GM21367 (cell line): ENCODE data around the gene SLC15A3.
"Not testable (repeated sequence)": the region's sequence is repeated elsewhere in the genome, so short reads cannot be mapped to it uniquely, and the experiment has no call there.

ENCODE experiments used
- ATAC-seq: cut with Tn5 transposase; IDR thresholded peaks from one replicate; pipeline ENCODE4 v1.9.1; 2021; ENCODE audit not compliant: unreplicated experiment

SLC15A3 gene

GRCh38 chr11:60977224-60977623, 25.2 kb upstream of the SLC15A3 start:
- no peak for ATAC-seq

DNA sequence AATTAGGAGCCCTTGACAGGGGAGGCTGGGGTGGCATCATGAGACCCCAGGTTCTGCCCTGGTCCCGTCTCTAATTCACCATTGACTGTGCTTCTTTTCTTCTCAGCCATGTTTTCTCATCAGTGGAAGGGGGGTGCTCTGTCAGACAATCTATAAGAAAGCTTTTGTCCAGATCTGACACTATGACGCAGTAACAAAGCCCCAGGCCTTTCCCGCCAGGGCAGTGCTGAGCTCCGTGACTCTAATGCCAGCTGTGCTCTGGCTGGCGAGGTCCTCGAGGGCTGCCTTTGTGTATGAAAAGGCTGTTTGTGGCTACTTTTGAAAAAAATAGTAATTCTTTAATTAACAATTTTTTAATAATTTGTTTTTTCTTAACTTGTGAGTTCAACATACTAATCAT, 22.8 kb upstream of the SLC15A3 start:
- ATAC-seq: no peak

GRCh38 chr11:60974316-60974715, 22.3 kb upstream of the SLC15A3 start:
- not testable (repeated sequence) for ATAC-seq

DNA sequence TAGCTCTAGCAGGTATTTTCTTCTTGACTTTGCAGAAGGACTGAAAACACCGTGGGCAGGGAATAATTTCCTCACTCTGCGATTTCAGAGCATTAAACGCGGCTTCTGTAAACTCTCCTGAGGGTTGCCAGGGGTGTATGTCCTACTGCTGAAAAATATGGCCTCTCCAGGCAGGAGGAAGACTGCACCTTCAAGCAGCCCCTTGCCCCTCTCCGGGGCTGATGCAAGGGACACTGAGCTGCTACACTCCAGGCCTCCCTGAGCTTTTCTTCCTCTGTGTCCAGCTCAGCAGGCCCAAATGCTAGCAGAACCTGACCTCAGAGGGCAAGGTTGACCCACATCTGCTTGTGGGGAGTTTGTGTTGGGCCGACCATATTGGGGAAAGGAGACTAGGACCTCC, 21.7 kb upstream of the SLC15A3 start:
- ATAC-seq: no peak

DNA sequence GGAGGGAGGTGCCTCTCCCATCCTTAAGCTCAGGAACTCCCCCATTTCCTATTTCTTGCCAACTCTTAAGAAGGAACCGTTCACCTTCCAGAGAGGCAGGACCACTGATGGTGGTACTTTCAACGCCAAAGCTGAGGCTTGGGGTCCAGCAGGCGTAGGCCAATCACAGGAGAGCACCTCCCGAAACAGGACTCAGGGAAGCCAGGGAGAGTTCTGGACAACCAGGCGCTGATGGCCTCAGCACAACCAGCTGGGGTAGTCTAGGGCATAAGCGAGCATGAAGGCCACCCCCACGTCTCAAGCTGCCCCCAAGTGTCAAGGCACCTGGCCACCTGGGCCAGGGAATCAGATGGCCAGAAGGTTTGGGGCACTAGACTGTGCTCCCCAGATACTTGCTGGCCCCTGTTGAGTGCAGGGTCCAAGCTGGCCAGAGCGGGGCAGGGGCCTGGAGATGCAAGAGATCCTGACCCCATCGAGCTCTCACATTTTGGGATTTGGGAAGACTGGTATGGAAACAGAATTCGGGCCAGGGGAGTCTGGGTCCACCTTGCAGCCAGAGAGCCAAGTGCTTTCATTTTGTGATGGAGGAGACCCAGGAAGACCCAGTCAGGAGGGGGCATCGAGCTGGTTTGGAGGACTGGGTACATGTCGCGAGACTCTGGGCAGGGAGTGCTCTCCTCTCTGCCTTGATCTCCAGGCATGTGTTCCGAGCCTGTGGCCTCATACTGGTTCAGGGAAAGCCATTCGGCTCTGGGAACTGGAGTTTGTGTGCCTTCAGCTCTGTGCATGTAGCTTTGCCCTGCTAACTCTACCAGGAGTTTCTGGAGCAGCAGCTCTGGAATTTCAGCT, 20.4 kb upstream of the SLC15A3 start:
- no peak for ATAC-seq

DNA sequence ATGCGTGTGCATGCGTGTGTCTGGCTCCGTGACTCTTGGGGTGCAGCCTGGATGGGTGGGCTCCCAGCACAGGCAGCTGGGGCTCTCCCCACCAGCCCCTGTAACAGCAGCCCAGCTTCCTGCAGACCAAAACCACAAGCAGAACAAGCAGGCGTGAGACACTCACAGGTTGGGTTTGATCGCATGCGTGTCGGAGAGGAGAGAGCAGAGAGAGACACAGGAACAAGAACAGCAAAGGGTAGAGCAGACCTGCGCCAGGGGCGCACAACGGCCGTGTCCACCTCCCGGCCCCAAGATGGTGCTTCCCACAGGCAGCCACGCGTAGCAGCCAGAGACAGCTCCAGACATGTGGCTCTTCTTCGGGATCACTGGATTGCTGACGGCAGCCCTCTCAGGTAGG, 19.5 kb upstream of the SLC15A3 start, which contains the start of gene CD6:
CD6 (plus strand) TSS at position 161 of the 400 bp plus-strand sequence; CDS start at position 347, 186 bp downstream.
- ATAC-seq: no peak

DNA sequence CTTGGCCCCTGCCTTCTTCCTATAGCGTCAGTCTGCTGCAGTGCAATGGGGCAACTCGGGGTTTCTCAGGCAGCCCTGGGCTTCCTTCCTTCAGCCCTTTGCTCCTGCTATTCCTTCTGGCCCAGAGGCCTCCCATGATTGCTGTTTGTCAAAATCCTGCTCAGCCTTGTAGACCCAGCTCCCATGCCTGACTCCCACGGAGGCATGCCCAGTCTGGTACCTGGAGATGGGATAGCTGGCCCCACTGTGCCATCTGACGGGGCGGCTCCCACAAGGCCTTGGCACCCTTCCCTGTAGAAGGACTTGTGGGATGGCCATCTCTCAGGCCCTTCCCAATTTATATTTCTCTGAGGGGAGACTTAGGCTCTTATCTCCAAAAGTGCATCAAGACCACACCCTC, 18.9 kb upstream of the SLC15A3 start:
- ATAC-seq: no peak

GRCh38 chr11:60970369-60970774, 18.4 kb upstream of the SLC15A3 start:
- ATAC-seq: peak; percentile 47

GRCh38 chr11:60968223-60968622, 16.2 kb upstream of the SLC15A3 start:
- no peak for ATAC-seq

GRCh38 chr11:60966890-60967289, 14.9 kb upstream of the SLC15A3 start:
- no peak for ATAC-seq

DNA sequence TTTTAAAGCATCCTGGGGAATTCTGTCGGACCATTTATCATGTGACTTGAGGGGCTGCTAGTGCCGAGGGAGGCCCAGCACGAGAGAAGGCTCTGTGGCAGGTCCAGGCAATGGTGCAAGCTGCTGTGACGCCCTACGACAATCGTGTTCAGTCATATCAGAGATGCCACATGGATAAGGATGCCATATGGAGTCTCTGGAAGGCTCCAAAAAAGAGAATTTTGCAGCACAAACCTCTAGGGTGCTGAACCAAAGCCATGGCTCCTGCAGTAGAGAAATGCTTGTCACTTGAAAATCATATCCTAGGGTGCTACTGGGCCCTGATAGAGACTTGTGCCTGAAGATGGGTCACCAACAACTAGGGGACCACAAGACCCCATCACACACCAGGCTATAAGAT, 12.8 kb upstream of the SLC15A3 start:
- ATAC-seq: no peak

DNA sequence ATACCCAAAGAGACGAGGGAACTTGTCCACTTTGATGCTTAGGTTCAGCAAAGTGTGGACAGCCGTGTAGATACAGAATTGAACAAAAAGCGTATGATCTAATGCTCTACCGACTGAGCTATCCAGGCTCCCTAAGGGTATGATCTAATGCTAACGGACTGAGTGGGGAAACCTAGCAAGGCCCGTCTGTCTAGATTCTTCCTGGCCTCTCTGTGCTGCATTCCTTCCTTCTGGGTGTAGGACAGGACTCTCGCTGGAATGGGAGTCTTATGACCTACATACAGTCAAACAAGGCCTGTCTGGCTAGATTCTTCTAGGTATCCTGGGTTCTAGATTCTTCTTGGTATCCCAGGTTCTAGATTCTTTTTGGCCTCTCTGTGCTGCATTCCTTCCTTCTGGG, 8.4 kb upstream of the SLC15A3 start:
- ATAC-seq: no peak

GRCh38 chr11:60959431-60959830, 7.5 kb upstream of the SLC15A3 start:
- ATAC-seq: no peak

DNA sequence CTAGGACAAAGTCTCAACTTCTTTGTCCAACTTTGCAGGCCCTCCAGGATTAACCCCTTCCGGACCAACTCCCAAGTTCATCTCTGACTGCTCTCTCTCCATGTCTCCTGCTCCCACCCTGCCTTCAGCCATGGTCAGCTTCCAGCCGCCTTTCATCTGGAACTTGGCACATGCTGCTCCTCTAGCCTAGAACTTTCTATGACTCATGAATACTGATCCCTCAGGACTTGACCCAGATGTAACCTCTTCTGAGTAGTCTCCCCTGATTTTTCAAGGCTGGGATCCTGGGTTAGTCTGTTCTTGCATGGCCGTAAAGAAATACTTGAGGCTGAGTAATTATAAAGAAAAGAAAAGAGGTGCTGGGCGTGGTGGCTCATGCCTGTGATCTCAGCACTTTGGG, 5.2 kb upstream of the SLC15A3 start:
- no peak for ATAC-seq

DNA sequence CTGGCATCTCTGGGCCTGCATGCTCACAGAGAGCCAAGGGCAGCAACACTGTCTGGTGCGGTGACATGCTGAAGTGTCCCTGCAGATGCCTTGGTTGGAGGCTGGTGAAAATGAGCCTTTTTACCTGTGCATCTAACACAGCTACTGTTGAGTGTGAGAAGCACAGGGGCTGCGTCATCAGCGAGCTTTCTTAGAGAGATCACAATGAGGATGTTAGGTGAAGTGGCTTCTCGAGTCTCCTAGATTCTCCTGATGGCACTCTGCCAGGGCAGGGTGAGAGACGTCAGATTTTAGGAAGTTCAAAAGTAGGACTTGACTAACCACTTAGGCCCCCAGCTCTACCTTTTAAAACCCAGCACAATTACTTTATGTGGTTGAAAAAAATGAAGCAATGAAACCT, 3.6 kb upstream of the SLC15A3 start:
- no peak for ATAC-seq

DNA sequence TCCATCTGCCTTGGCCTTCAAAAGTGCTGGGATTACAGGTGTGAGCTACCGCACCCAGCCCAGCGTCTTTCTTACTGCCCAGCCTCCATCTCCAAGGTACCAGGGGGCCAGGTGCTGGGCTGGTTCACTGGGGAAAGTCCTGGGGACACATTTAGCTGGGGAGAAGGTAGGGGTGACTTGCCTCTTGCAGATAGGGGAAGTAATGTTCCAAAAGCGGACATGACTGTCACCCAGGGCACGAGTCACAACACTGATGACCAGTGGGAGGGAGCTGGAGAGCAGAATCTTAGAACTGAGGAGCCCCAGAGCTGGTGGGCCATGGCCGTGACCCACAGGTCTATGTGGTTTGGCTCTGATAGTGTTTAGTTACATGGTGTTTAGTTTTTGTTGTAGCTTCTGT, 2.4 kb upstream of the SLC15A3 start:
- no peak for ATAC-seq

- no peak for ATAC-seq
These were observed 1.8 kb upstream of the SLC15A3 start for GRCh38 chr11:60953781-60954180.

- ATAC-seq: peak; percentile 1
These were observed 780 bp upstream of the SLC15A3 start for GRCh38 chr11:60952742-60953170.

DNA sequence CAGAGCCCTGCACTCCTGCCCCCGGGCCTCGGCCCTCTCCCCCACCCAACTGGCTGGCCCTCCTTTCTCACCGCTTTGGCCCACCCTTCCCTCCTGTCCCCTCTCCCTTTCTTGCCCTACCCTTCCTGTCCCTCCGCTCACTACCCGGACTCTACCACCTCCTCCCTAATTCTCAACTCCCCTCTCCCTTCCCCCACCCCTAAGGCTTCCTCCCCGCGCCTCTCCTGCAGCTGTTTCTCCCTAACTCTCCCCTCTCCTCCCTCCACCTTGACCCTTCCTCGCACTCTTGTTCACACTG, 421 bp downstream of the SLC15A3 start:
- no peak for ATAC-seq

DNA sequence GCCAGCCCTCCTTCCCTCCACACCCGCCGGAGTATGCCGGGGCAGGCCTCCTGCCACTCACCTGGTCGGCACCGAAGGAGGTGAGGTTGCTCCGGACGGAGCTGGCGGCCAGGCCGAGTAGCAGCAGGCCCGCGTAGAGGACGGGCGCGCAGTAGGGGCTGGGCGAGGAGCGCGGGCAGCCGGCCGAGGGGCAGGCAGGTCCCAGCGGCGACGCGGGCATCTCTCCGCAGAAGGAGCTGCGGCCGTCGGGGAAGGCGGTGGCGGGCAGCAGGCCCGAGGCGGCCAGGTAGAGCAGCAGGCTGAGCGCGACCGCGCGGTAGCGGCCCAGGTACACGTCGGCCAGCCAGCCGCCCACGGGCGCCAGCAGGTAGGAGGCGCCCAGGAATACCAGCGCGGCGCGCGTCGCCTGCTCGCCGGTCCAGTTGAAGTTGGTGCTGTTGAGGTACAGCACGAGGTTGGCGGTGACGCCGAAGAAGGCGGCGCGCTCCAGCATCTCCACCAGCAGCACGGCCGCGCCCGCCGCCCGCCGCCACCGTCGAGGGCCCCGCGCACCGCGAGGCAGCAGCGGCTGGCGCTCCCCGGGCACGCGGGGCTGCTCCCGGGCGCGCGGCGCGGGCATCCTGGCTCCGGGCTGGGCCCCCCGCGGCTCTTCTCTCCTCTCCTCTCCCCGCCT, 907 bp downstream of the SLC15A3 start:
- ATAC-seq: no peak

GRCh38 chr11:60950024-60950423, 2.0 kb downstream of the SLC15A3 start:
- no peak for ATAC-seq

DNA sequence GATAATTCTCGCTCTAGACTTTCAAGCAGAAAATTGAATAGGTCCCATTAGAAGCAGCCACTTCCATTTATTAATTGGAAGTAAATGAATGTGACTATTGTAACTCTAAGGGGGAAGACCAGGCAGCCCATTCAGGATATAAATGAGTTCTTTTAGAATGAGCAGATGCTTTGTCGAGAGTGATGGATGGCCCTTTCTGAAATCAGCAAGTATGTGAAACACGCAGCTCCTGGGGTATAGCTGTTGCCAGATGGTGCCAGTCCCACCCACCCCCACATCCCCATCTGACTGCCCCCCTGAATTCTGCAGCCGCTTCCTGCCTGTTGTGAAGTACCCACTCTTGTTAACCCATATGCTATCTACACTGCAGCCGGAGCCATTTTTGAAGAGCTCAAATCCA, 3.7 kb downstream of the SLC15A3 start:
- ATAC-seq: no peak

- ATAC-seq: no peak
These were observed 4.3 kb downstream of the SLC15A3 start for GRCh38 chr11:60947700-60948099.
